HepG2 (cell line): Measurements from ENCODE around the gene RNASE13. TPM values are rescaled to one million over a fixed set of nuclear protein-coding genes. Genes with fewer than 3 reads are reported as not detected.

Experiments
- ATM ChIP-seq: fragments of 450-650 bp; IDR thresholded peaks from 2 replicates; pipeline ENCODE4 v1.7.1; 2017; ENCODE audit warnings: mild to moderate bottlenecking, borderline replicate concordance
- BCLAF1 ChIP-seq: fragments of 450-650 bp; IDR thresholded peaks from 2 replicates; pipeline ENCODE4 v1.6.1; 2017; ENCODE audit warnings: mild to moderate bottlenecking
- BRF2 ChIP-seq: sonication (generic); formaldehyde crosslinking; IDR thresholded peaks from 2 replicates; pipeline ENCODE4 v1.8.1; 2022; ENCODE audit warnings: mild to moderate bottlenecking, missing genetic modification reagents
- CAMTA2 ChIP-seq: sonication (generic); formaldehyde crosslinking; IDR thresholded peaks from 2 replicates; pipeline ENCODE4 v1.4.0; 2020; ENCODE audit warnings: mild to moderate bottlenecking, missing genetic modification reagents, borderline replicate concordance
- CEBPB ChIP-seq: IDR thresholded peaks from 2 replicates; pipeline ENCODE4 v1.6.1; 2011; ENCODE audit warnings: low read depth, low read length, improper control_type of control experiment, borderline replicate concordance
- CENPX ChIP-seq: sonication (generic); formaldehyde crosslinking; IDR thresholded peaks from 2 replicates; pipeline ENCODE4 v1.9.0; 2021; ENCODE audit warnings: mild to moderate bottlenecking, missing genetic modification reagents, moderate library complexity
- DMAP1 ChIP-seq: IDR thresholded peaks from 2 replicates; pipeline ENCODE4 v1.6.1; 2016
- GABPB1 ChIP-seq: IDR thresholded peaks from 2 replicates; pipeline ENCODE4 v1.6.1; 2016; ENCODE audit warnings: mild to moderate bottlenecking, missing genetic modification reagents, moderate library complexity, missing compliant biosample characterization
- HNF4A ChIP-seq: sonication (generic); formaldehyde crosslinking; IDR thresholded peaks from 2 replicates; pipeline ENCODE4 v1.4.0; 2020; ENCODE audit warnings: missing genetic modification reagents
- HOXA7 ChIP-seq: sonication (generic); formaldehyde crosslinking; IDR thresholded peaks from 2 replicates; pipeline ENCODE4 v1.8.1; 2022; ENCODE audit warnings: mild to moderate bottlenecking, missing genetic modification reagents, moderate library complexity
- MXD1 ChIP-seq: sonication (generic); formaldehyde crosslinking; IDR thresholded peaks from 2 replicates; pipeline ENCODE4 v1.4.0; 2020; ENCODE audit warnings: mild to moderate bottlenecking, missing genetic modification reagents
- REST ChIP-seq, 2 experiments: IDR thresholded peaks; 2 replicates each; pipeline ENCODE4 v1.6.1; 2011 to 2012; ENCODE audit warnings: low read length in 2 of 2, borderline replicate concordance in 1 of 2, low read depth in 1 of 2, mild to moderate bottlenecking in 1 of 2, moderate library complexity in 1 of 2
- RFX5 ChIP-seq: IDR thresholded peaks from 2 replicates; pipeline ENCODE4 v1.6.1; 2011; ENCODE audit warnings: low read depth, low read length, improper control_type of control experiment
- SATB2 ChIP-seq: sonication (generic); formaldehyde crosslinking; IDR thresholded peaks from 2 replicates; pipeline ENCODE4 v1.5.0; 2020; ENCODE audit warnings: missing genetic modification reagents
- ZBTB14 ChIP-seq: sonication (generic); formaldehyde crosslinking; IDR thresholded peaks from 2 replicates; pipeline ENCODE4 v1.4.0; 2020; ENCODE audit warnings: missing genetic modification reagents
- ZNF180 ChIP-seq: sonication (generic); formaldehyde crosslinking; IDR thresholded peaks from 2 replicates; pipeline ENCODE4 v1.4.0; 2020; ENCODE audit warnings: low read depth, missing genetic modification reagents, borderline replicate concordance
- ZNF282 ChIP-seq: fragments of 450-650 bp; IDR thresholded peaks from 2 replicates; pipeline ENCODE4 v1.6.1; 2018; ENCODE audit not compliant: partially characterized antibody
- ZNF790 ChIP-seq: sonication (generic); formaldehyde crosslinking; IDR thresholded peaks from 2 replicates; pipeline ENCODE4 v1.8.0; 2022; ENCODE audit warnings: missing genetic modification reagents, mild to moderate bottlenecking, borderline replicate concordance
- ZSCAN5A ChIP-seq: sonication (generic); formaldehyde crosslinking; IDR thresholded peaks from 2 replicates; pipeline ENCODE4 v1.8.0; 2022; ENCODE audit warnings: mild to moderate bottlenecking, missing genetic modification reagents, borderline replicate concordance
- polyA plus RNA-seq, 8 experiments: library from polyadenylated mRNA; depleted of rRNA in 3 of 8; stranded (reverse) in 7 of 8; unstranded in 1 of 8; fragments of >200 nt; fragmentation: Illumina TruSeq in 4 of 8; extraction: Trizol in 4 of 8; gene quantifications; 2 replicates each; pipeline versions ENCODE4 v1.2.1 to v1.2.3, GENCODE V29; 2011 to 2016; ENCODE audit warnings: low read depth in 4 of 8, missing spikeins in 1 of 8, mixed read lengths in 1 of 8; ENCODE audit not compliant: insufficient read depth in 1 of 8
- total RNA-seq, 5 experiments: library from RNA; depleted of rRNA; stranded (reverse); fragments of >200 nt; fragmentation: Illumina TruSeq; extraction: Trizol; gene quantifications; 2 replicates each; pipeline ENCODE4 v1.2.3, GENCODE V29; 2016; ENCODE audit warnings: low read depth in 1 of 5

The RNASE13 gene
- total and polyA plus RNA-seq, 2 of the 13 experiments (the other 11 are each of a cell fraction or from before 2014, with no cell fraction given), result 1.0 TPM; not detected in 1

- TF ChIP-seq REST (IDR thresholded peaks at IDR 0.05; ENCODE audit: borderline replicate concordance in 1 of 2, low read depth in 1 of 2, low read length in 2 of 2) (peak in 1 of 2 experiments; percentile 76; a peak in 1 of 4 replicates), RFX5 (peak; percentile 76), DMAP1 (peak; percentile 66; the same call in 1 of the 2 replicates), HOXA7 (CRISPR knock-in tag) (no peak), ZNF282 (no peak), ZSCAN5A (peak; percentile 83; the same call in 1 of the 2 replicates), ATM (no peak), ZNF180 (no peak), SATB2 (CRISPR knock-in tag) (no peak), CENPX (CRISPR knock-in tag) (no peak), BRF2 (CRISPR knock-in tag) (no peak), ZBTB14 (no peak), CAMTA2 (CRISPR knock-in tag) (no peak), MXD1 (CRISPR knock-in tag) (no peak), BCLAF1 (no peak), CEBPB (peak; percentile 80), GABPB1 (peak; percentile 45; the same call in 1 of the 2 replicates), ZNF790 (CRISPR knock-in tag) (no peak), HNF4A (CRISPR knock-in tag) (peak; percentile 99)
These were observed 19.6 kb upstream of the RNASE13 start (continued) for GRCh38 chr14:21054123-21054767.
